C4-2B (cell line): ENCODE data around the gene LEPR.

Source experiments
- H3K27ac ChIP-seq: fragments of 450-650 bp; 2 replicates; pipeline ENCODE4 v1.5.1; 2017
- ZFX ChIP-seq: fragments of 450-650 bp; IDR thresholded peaks from 2 replicates; pipeline ENCODE4 v1.6.1; 2017
- TF ChIP-seq, protein P1 (sequence below): fragments of 450-650 bp; conservative IDR thresholded peaks from 2 replicates; pipeline ENCODE4 v1.5.1; 2017; ENCODE audit warnings: mild to moderate bottlenecking

Gene LEPR

GRCh38 chr1:65386439-65386838 lies 34.0 kb upstream of the LEPR start:
- no peak overlapping the region for H3K27ac ChIP-seq
- TF ChIP-seq, protein P1, sequence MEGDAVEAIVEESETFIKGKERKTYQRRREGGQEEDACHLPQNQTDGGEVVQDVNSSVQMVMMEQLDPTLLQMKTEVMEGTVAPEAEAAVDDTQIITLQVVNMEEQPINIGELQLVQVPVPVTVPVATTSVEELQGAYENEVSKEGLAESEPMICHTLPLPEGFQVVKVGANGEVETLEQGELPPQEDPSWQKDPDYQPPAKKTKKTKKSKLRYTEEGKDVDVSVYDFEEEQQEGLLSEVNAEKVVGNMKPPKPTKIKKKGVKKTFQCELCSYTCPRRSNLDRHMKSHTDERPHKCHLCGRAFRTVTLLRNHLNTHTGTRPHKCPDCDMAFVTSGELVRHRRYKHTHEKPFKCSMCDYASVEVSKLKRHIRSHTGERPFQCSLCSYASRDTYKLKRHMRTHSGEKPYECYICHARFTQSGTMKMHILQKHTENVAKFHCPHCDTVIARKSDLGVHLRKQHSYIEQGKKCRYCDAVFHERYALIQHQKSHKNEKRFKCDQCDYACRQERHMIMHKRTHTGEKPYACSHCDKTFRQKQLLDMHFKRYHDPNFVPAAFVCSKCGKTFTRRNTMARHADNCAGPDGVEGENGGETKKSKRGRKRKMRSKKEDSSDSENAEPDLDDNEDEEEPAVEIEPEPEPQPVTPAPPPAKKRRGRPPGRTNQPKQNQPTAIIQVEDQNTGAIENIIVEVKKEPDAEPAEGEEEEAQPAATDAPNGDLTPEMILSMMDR, result no peak
- TF ChIP-seq ZFX, result no peak

DNA sequence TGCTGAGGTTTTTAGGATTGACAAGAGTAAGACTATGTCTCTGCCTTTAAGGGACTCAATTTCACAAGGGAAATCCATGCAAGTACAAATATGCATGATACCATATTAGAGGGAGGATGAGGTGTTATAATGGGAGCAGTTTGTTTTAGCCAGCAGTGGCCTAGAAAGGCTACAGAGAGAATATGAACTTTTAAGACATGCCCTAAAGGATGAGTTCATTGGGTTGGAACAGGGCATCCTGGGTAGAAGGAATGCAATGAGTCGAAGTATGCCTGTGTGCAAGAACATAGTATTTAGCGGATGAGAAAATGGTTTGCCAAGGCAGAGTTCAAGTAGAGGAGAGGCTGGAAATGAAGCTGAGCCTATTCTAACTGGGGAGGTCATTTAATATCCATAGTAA lies 32.6 kb upstream of the LEPR start:
- H3K27ac ChIP-seq, result no peak overlapping the region
- TF ChIP-seq ZFX, result no peak
- TF ChIP-seq, protein P1, result no peak

DNA sequence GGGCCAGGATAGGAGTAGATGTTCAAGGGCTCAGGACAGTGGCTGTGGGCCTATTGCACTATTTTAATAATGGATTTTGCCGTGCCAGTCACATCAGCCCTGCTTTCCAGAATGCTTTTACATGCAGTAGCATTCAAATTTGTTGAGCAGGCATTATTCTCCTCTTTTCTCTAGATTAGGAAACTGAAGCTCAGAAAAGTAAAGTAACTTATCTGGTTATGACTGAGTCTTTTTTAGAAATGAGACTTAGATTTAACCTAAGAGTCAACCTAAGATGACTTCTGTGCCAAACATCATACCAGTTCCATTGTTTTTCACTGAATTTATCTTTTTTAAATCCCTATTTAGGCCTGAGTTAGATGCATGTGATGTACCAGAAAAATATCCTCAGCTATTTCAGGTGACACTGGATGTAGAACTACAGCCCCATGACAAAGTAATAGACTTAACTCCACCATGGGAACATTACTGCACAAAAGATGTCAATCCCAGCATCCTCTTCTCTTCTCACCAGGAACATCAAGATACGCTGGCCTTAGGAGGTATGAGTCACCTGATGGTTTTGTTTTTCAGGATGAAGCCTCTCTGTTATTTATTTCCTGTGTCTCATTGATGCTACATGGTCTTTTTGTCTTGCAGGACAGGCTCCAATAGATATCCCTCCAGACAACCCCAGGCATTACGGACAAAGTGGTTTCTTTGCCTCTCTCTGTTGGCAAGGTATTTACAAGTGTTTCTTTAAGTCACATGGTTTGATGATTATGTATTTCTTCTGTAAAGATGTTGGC lies 31.4 kb upstream of the LEPR start:
- TF ChIP-seq, protein P1, result no peak
- TF ChIP-seq ZFX, result no peak
- H3K27ac ChIP-seq, result no peak overlapping the region

- H3K27ac ChIP-seq, result no peak overlapping the region
- TF ChIP-seq, protein P1, result no peak
- TF ChIP-seq ZFX, result no peak
Measured at GRCh38 chr1:65392497-65392896, 28.0 kb upstream of the LEPR start.

GRCh38 chr1:65393347-65393746 lies 27.1 kb upstream of the LEPR start:
- TF ChIP-seq ZFX, result no peak
- TF ChIP-seq, protein P1, result no peak
- H3K27ac ChIP-seq, result no peak overlapping the region

DNA sequence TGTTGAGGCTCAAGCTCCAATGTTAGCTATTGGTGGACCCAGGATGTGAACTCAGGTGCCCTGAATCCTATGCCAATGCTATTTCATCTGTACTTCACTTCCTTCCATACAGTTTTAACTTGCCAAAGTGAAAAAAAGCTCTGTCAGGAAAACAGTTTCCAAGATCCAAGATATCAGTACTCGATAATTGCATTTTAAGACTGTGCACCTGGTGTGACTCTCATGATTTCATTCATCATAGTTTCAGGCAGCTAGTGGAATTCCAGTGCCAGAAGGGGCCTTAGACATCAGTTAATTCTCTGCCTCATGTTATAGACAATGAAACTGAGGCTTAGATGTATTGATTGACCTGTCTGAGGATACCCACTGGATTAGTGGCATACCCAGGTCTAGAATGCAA lies 26.5 kb upstream of the LEPR start:
- TF ChIP-seq, protein P1, result no peak
- TF ChIP-seq ZFX, result no peak

GRCh38 chr1:65395887-65396612 lies 24.4 kb upstream of the LEPR start:
- no peak overlapping the region for H3K27ac ChIP-seq
- TF ChIP-seq, protein P1, result no peak
- TF ChIP-seq ZFX, result no peak

More for the DNA sequence above, 26.5 kb upstream of the LEPR start:
- no peak overlapping the region for H3K27ac ChIP-seq
